Fibroblast of mammary gland (primary cell): Measurements from ENCODE around the gene TRPM3.

Experiments used
- DNase-seq: peaks from one replicate; pipeline ENCODE4 v3.0.0-alpha.2; 2010; ENCODE audit warnings: low read depth
- H3K4me3 ChIP-seq: 2 replicates; pipeline ENCODE4 v1.5.1; 2011; ENCODE audit warnings: low read depth, mild to moderate bottlenecking, low read length, moderate library complexity; ENCODE audit not compliant: control insufficient read depth
- TF ChIP-seq, protein P1 (sequence below): conservative IDR thresholded peaks from 2 replicates; pipeline ENCODE4 v1.5.1; 2011; ENCODE audit warnings: low read depth, low read length, inconsistent platforms; ENCODE audit not compliant: control insufficient read depth, insufficient read depth

The TRPM3 gene

DNA sequence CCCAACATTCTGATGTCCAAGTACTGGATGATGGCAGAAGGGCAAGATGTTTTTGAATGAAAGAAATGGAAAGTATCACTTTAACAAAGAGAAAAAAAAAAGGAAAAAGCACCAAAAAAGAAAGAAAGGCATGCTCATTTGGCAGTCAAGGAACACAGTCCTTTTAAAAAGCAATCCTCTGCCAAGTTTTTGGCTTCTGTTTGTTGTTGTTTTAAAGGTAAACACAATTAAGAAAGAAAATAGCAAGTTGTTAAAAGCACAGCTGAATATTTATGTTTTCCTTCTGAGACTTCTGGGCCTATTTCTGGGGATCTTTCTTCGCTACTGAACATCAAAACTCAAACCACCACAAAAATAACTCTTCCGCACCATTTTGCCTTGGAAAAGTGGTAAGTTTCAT lies 162.1 kb downstream of the TRPM3 start:
- no peak overlapping the region for H3K4me3 ChIP-seq
- DNase-seq, result no peak
- TF ChIP-seq, protein P1, sequence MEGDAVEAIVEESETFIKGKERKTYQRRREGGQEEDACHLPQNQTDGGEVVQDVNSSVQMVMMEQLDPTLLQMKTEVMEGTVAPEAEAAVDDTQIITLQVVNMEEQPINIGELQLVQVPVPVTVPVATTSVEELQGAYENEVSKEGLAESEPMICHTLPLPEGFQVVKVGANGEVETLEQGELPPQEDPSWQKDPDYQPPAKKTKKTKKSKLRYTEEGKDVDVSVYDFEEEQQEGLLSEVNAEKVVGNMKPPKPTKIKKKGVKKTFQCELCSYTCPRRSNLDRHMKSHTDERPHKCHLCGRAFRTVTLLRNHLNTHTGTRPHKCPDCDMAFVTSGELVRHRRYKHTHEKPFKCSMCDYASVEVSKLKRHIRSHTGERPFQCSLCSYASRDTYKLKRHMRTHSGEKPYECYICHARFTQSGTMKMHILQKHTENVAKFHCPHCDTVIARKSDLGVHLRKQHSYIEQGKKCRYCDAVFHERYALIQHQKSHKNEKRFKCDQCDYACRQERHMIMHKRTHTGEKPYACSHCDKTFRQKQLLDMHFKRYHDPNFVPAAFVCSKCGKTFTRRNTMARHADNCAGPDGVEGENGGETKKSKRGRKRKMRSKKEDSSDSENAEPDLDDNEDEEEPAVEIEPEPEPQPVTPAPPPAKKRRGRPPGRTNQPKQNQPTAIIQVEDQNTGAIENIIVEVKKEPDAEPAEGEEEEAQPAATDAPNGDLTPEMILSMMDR, result no peak

DNA sequence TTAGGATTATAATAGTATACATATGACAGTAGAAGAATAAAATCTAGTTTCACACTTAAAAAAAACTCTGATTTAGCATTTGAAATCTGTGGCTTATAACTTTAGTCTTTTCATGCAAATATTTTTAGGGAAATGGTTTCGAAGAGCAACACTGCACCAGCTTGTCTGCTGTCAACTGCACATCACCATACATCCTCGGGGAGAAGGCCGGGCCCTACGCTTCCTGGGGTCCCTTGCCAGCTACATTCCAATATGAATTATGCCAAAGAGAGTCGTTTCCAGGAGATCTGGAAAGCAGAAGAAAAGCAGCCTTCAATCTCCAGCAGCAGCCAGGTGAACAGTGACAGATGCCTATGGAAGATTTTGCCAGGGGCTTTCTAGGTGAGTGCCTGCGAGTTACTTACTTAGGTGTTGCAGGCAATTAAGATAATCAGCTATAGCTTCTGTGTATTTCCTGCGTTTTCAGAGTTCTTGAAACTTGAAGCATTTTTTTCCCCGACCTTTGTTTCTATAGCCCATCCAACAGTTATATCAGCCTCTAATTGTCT lies 166.8 kb downstream of the TRPM3 start:
- TF ChIP-seq, protein P1, result no peak
- no peak overlapping the region for H3K4me3 ChIP-seq
- no peak for DNase-seq

DNA sequence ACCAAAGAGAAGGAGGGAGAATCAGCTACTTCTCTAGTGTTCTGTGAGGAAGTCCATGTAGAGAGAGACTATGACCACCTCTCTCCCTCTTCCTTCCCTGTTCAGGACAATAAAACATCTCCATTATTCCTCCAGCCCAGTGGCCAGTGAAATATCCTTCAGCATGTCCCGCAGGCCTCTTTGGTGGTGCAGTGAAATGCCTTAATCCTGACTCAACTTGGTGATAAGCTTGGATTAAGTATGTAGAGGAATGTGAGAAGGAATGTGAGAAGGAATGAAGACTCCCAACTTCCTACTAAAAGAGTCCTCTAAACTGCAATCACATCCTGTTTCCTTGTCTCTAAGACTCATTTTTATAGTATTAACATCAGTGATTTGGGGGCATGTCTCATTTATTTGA lies 167.3 kb downstream of the TRPM3 start:
- peak; percentile 68 for DNase-seq
- no peak overlapping the region for H3K4me3 ChIP-seq
- TF ChIP-seq, protein P1, result no peak

DNA sequence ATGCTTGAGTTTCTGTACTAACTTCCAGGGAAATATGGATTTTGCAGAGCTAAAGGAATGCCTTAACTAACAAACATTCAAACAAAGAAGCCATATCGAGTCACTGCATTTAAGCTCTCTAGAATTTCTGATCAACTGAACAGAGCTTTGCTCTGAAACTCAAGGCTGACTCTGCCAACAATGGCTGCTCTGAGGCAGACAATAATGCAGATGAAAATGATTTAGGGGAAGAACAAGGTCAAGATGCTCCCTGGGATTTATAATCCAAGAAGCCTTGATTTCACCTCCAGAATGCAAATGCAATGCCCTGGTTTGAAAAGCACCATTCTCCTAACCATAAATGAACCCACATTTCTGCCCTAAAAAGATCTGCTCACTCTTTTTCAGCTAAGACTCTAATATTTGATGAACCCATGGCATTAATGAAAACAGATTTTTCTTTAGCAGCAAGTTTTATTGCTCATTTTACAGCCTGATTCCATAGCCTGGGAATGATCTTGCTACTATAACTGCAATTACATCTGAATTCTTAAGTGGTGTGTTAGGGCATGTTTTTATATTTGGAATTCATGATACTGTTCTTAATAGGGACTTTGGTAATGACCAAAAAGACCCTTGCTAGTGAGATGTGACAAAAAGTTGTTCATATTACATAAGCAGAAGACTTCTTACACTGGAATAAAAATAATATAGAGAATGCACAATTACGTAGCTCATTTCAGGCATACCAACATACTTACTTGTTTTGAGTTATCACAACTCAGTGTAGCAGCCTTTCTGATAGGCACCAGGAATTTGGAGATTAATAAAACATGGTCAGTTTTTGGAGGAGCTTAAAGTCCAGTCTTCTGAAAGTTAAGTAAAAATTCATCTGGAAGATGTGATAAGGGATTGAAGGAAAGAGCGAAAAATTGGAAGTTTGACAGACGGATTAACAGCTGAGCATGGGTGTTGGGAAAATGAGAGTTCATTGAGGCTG lies 169.4 kb downstream of the TRPM3 start:
- TF ChIP-seq, protein P1, result no peak
- no peak for DNase-seq
- H3K4me3 ChIP-seq, result no peak overlapping the region

DNA sequence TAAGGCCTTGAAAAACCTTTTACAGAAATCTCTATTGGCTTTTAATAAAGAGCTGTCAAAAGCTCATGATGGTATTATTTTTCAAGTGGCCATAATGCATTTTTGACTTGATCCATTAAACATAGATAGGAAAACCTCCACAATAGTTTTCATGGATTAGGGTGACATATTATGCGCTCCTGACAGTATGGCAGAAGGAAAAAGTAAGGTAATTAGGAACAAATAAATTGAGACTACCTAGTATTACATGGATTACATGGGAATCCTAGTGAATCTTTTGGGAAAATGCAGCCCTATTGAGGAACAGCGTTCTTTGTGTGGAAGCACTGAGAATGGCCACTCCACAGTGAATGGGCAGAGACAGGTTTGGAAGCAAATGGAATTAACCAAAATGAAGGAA lies 171.2 kb downstream of the TRPM3 start:
- no peak overlapping the region for H3K4me3 ChIP-seq
- no peak for DNase-seq
- TF ChIP-seq, protein P1, result no peak

DNA sequence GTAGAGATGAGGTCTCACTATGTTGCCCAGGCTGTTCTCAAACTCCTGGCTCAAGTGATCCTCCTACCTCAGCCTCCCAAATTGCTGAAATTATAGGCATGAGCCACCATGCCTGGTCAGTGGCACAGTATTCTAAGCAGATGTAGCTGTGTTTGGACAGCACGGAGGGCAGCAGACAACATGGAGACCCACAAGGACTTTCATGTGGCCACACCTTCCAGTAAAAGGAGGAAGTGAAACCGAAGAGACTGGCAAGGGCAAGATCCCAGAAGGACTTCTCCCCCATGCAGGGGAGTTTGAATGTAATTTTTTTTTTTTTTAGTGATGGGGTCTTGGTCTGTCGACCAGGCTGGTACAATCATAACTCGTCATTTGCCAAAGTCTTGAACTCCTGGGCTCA lies 172.2 kb downstream of the TRPM3 start:
- DNase-seq, result no peak
- no peak overlapping the region for H3K4me3 ChIP-seq
- TF ChIP-seq, protein P1, result no peak
